ENCODE measurements around the gene BIRC7. TPM values are rescaled to one million over a fixed set of nuclear protein-coding genes. Genes with fewer than 3 reads are reported as not detected.

BIRC7 gene
- total RNA-seq, 2 donors from 2014 or later: not detected

DNA sequence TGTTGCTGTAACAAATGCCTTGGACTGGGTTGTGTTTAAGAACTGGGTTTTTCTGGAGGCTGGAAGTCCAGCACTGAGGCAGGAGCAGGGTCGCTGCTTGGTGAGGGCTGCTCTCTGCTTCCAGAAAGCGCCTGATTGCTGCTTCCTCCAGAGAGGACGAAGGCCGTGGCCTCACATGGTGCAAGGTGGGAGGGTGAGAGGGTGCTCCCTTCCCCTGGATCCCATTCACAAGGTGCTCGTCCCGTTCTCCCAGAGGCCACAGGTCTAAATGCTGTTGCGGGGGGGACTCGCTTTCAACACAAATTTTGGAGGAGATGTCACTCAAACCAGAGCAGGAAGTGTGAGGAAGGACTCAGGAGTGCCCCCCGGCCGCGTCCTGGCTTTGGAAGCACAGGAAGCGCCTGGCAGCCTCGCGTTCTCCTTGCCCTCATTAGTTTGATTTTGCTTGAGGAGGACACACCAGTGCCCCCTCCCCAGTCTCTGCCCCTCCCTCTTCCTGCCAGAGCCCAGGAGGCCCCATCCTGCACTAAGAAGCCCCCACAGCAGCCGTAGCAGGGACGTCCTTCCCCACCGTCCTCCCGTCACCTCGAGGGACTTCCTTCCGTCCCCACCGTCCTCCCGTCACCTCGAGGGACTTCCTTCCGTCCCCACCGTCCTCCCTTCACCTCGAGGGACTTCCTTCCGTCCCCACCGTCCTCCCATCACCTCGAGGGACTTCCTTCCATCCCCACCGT lies 26.3 kb downstream of the BIRC7 start:
- H3K9me3 ChIP-seq: no peaks in the 10 kb centered on the region
- no peaks in the 10 kb centered on the region for H3K36me3 ChIP-seq (replicated peaks in 1 of 2; ENCODE audit: insufficient read depth in 1 of 2, low read depth in 2 of 2)
- TF ChIP-seq POLR2A (IDR thresholded peaks at IDR 0.05): no peak
- TF ChIP-seq, protein P1, sequence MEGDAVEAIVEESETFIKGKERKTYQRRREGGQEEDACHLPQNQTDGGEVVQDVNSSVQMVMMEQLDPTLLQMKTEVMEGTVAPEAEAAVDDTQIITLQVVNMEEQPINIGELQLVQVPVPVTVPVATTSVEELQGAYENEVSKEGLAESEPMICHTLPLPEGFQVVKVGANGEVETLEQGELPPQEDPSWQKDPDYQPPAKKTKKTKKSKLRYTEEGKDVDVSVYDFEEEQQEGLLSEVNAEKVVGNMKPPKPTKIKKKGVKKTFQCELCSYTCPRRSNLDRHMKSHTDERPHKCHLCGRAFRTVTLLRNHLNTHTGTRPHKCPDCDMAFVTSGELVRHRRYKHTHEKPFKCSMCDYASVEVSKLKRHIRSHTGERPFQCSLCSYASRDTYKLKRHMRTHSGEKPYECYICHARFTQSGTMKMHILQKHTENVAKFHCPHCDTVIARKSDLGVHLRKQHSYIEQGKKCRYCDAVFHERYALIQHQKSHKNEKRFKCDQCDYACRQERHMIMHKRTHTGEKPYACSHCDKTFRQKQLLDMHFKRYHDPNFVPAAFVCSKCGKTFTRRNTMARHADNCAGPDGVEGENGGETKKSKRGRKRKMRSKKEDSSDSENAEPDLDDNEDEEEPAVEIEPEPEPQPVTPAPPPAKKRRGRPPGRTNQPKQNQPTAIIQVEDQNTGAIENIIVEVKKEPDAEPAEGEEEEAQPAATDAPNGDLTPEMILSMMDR (IDR thresholded peaks at IDR 0.05): no peak
- 29 to 39% methylated on average over 29 to 30 of the region's 30 CpGs for WGBS, 2 donors
- H3K27me3 ChIP-seq: no peaks in the 10 kb centered on the region
- no peak overlapping the region for H3K4me3 ChIP-seq
- intact Hi-C loops (cut with DNase I): no loop called here
- DNase-seq (no peak), ATAC-seq (no peak)
- H3K27ac ChIP-seq: no peak overlapping the region
- no peaks in the 10 kb centered on the region for H3K4me1 ChIP-seq

DNA sequence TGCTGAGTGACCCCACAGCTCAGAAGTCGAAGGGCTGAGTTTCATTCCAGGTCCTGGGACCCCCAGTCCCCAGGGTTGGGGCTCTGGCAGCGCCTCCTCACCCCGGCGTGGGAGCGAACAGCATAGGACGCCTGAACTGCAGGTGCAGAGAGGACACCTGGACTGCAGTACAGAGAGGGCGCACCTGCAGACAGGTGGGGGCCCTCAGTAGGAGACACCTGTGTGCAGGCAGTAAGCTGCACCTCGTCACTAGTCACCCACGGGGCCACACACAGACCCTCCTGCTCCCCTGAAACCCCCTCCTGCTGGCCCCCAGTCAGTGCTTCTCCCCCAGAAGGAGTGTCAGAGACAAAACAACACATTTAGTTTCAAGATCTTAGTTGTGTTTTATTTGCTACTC lies 27.1 kb downstream of the BIRC7 start:
- no peaks in the 10 kb centered on the region for H3K9me3 ChIP-seq
- 43 to 53% methylated on average over 5 to 8 of the region's 9 CpGs for WGBS, 2 donors
- H3K4me1 ChIP-seq: no peaks in the 10 kb centered on the region
- DNase-seq: no peak
- no peaks in the 10 kb centered on the region for H3K27me3 ChIP-seq
- no peaks in the 10 kb centered on the region for H3K36me3 ChIP-seq (replicated peaks in 1 of 2; ENCODE audit: insufficient read depth in 1 of 2, low read depth in 2 of 2)
- no peak overlapping the region for H3K4me3 ChIP-seq
- no peak overlapping the region for H3K27ac ChIP-seq
- TF ChIP-seq POLR2A (IDR thresholded peaks at IDR 0.05): no peak
- TF ChIP-seq, protein P1 (IDR thresholded peaks at IDR 0.05): no peak
- ATAC-seq: no peak
- intact Hi-C loops (cut with DNase I): no loop called here

DNA sequence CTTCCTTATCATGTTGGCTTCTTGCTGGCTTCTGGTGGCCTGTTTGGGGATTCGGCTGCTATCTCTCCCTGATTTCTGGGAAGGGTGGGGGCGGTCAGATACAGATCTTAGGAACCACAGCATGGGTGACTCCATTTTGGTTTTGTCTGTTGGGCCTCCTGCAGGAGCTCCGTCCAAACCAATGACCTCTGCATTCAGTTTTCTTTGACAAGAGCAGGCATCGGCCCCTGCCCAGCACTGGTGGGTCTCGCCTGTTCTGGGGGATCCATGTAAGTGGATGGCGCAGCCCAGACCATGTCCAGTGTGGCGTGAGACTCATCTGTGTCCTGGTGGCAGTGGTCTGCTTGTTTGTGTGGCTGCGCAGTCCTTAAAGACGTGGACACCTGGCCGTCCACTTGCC lies 28.3 kb downstream of the BIRC7 start:
- Histone ChIP-seq H3K9me3 (no peaks in the 10 kb centered on the region), H3K27me3 (no peaks in the 10 kb centered on the region), H3K4me1 (no peaks in the 10 kb centered on the region), H3K36me3 (replicated peaks in 1 of 2; ENCODE audit: insufficient read depth in 1 of 2, low read depth in 2 of 2) (no peaks in the 10 kb centered on the region), H3K27ac (no peak overlapping the region), H3K4me3 (no peak overlapping the region)
- TF ChIP-seq POLR2A (IDR thresholded peaks at IDR 0.05): no peak
- TF ChIP-seq, protein P1 (IDR thresholded peaks at IDR 0.05): no peak
- intact Hi-C loops (cut with DNase I): no loop called here
- no peak for DNase-seq
- WGBS, 2 donors: 44 to 64% methylated on average over 1 to 10 of the region's 10 CpGs
- no peak for ATAC-seq

DNA sequence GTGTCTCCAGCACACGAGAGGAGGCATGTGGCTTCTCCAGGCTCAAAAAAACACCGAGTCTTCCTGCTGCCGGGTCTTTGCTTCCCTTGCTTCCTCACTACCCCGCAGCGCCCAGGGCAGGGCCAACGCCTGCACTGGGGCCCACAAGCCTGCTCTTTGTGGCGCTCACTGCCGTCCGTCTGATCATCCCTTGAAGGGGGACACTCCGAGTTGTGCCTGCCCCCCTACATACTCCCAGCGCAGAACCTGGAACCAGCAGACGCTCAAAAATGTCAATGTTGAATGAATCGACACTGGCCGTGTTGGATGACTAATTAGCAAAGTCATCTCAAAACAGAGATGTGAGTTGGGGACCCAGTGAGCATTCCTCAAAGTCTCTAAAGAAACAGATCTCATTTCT lies 28.8 kb downstream of the BIRC7 start:
- DNase-seq (no peak), ATAC-seq (no peak)
- no peak overlapping the region for H3K27ac ChIP-seq
- no peaks in the 10 kb centered on the region for H3K36me3 ChIP-seq (replicated peaks in 1 of 2; ENCODE audit: insufficient read depth in 1 of 2, low read depth in 2 of 2)
- WGBS, 2 donors: 20 to 31% methylated on average over 13 to 14 of the region's 14 CpGs
- no peaks in the 10 kb centered on the region for H3K4me1 ChIP-seq
- intact Hi-C loops (cut with DNase I): no loop called here
- TF ChIP-seq, protein P1 (IDR thresholded peaks at IDR 0.05): no peak
- TF ChIP-seq POLR2A (IDR thresholded peaks at IDR 0.05): no peak
- no peak overlapping the region for H3K4me3 ChIP-seq
- no peaks in the 10 kb centered on the region for H3K9me3 ChIP-seq
- no peaks in the 10 kb centered on the region for H3K27me3 ChIP-seq
